ENCODE measurements around the gene PRKCQ. TPM values are rescaled to one million over a fixed set of nuclear protein-coding genes. Genes with fewer than 3 reads are reported as not detected.

The PRKCQ gene
- total and polyA plus RNA-seq, 2 of the 13 experiments (the other 11 are each of a cell fraction or from before 2014, with no cell fraction given): 0.13 to 0.35 TPM

DNA sequence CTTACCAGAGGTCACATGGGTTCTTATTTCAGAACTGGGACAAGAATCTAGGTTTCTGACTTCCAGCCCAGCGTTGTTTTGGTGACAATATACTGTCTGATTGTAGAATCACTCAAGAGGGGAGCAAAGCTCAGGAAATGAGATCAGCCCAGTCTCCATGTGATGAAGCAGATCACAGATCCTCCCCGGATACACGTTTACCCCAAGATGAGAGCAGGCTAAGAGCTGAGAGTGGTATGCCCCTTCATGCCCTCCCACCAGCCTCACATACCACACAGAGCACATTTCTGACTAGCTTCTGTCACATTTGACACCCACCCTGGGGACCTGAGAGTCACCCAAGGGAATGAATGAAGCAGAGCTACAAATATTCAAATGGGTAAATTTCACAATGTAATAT, 27.1 kb upstream of the PRKCQ start:
- CTCF ChIA-PET (ENCODE audit: low intra/inter-chr PET ratio, low total read pairs): no interaction called here
- Histone ChIP-seq H3K4me1 (ENCODE audit: insufficient read depth, low read length) (no peaks in the 10 kb centered on the region), H3K36me3 (replicated peaks in 1 of 2; ENCODE audit: control insufficient read depth in 1 of 2, insufficient read depth in 2 of 2, low read length in 2 of 2) (no peaks in the 10 kb centered on the region), H3K9ac (ENCODE audit: insufficient read depth, low read depth, low read length) (no peak overlapping the region), H3K27ac (ENCODE audit: extremely low read length, insufficient read depth, low read length) (no peak overlapping the region), H3K9me3 (ENCODE audit: low read length) (no peaks in the 10 kb centered on the region), H3K4me2 (ENCODE audit: low read depth, low read length) (no peak overlapping the region), H3K4me3 (replicated peaks in 1 of 3; ENCODE audit: insufficient read depth in 1 of 3, low read depth in 2 of 3, low read length in 3 of 3) (no peak overlapping the region), H4K20me1 (ENCODE audit: insufficient read depth, low read length) (no peaks in the 10 kb centered on the region), H3K27me3 (ENCODE audit: control insufficient read depth in 1 of 2, insufficient read depth in 2 of 2, low read length in 2 of 2) (0 out of 5 replicates have a peak, but pooled peaks cover 0 to 4% of the 10 kb centered on the region in 2 experiments), H2AFZ (ENCODE audit: low read length) (no peak overlapping the region), H3K79me2 (ENCODE audit: insufficient read depth, low read length) (no peaks in the 10 kb centered on the region)
- POLR2A ChIA-PET: no interaction called here
- no peak for TF ChIP-seq KLF12 (CRISPR knock-in tag; IDR thresholded peaks at IDR 0.05; ENCODE audit: borderline replicate concordance)
- no peak for TF ChIP-seq DRAP1 (CRISPR knock-in tag; IDR thresholded peaks at IDR 0.05)
- TF ChIP-seq, protein P1, sequence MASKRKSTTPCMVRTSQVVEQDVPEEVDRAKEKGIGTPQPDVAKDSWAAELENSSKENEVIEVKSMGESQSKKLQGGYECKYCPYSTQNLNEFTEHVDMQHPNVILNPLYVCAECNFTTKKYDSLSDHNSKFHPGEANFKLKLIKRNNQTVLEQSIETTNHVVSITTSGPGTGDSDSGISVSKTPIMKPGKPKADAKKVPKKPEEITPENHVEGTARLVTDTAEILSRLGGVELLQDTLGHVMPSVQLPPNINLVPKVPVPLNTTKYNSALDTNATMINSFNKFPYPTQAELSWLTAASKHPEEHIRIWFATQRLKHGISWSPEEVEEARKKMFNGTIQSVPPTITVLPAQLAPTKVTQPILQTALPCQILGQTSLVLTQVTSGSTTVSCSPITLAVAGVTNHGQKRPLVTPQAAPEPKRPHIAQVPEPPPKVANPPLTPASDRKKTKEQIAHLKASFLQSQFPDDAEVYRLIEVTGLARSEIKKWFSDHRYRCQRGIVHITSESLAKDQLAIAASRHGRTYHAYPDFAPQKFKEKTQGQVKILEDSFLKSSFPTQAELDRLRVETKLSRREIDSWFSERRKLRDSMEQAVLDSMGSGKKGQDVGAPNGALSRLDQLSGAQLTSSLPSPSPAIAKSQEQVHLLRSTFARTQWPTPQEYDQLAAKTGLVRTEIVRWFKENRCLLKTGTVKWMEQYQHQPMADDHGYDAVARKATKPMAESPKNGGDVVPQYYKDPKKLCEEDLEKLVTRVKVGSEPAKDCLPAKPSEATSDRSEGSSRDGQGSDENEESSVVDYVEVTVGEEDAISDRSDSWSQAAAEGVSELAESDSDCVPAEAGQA (IDR thresholded peaks at IDR 0.05; ENCODE audit: low read depth): no peak
- TF ChIP-seq, protein P1 (CRISPR knock-in tag; IDR thresholded peaks at IDR 0.05; ENCODE audit: borderline replicate concordance): no peak
- TF ChIP-seq ZNF773 (CRISPR knock-in tag; IDR thresholded peaks at IDR 0.05; ENCODE audit: borderline replicate concordance): no peak
- TF ChIP-seq E2F1 (CRISPR knock-in tag; IDR thresholded peaks at IDR 0.05): no peak
- TF ChIP-seq RELA (CRISPR knock-in tag; IDR thresholded peaks at IDR 0.05): no peak
- TF ChIP-seq ISX (CRISPR knock-in tag; conservative IDR thresholded peaks at IDR 0.05): no peak
- no peak for TF ChIP-seq MLLT10 (CRISPR knock-in tag; IDR thresholded peaks at IDR 0.05)
- TF ChIP-seq THAP11 (CRISPR knock-in tag; IDR thresholded peaks at IDR 0.05): no peak
- no peak for TF ChIP-seq ZSCAN22 (CRISPR knock-in tag; IDR thresholded peaks at IDR 0.05)
- no peak for TF ChIP-seq ZNF891 (CRISPR knock-in tag; IDR thresholded peaks at IDR 0.05)
- no peak for TF ChIP-seq ZNF331 (CRISPR knock-in tag; IDR thresholded peaks at IDR 0.05)
- no peak for TF ChIP-seq HMG20B (CRISPR knock-in tag; conservative IDR thresholded peaks at IDR 0.05)
- no peak for TF ChIP-seq KLF11 (CRISPR knock-in tag; IDR thresholded peaks at IDR 0.05)
- no peak for TF ChIP-seq MAFF (IDR thresholded peaks at IDR 0.05; ENCODE audit: low read depth, low read length)
- ATAC-seq (no peak), DNase-seq (ENCODE audit: low spot score) (no peak), FAIRE-seq (no peak)
- WGBS (ENCODE audit: low lambda C conversion rate): 0% methylated on average over 2 of the region's 3 CpGs
- intact Hi-C loops (cut with micrococcal nuclease; ENCODE audit: unreplicated experiment): no loop called here
- in situ Hi-C loops (cut with HindIII; ENCODE audit: extremely low pct_ligation_motif_present, low pct_unique_long_range_greater_than_20kb): no loop called here
- no TSS peak for BruUV-seq (replicated peaks)

Measured in HepG2 (cell line).